Measurements from ENCODE around the gene IL21R.
"Not testable (repeated sequence)": the region's sequence is repeated elsewhere in the genome, so short reads cannot be mapped to it uniquely, and the experiment has no call there.

The IL21R gene

DNA sequence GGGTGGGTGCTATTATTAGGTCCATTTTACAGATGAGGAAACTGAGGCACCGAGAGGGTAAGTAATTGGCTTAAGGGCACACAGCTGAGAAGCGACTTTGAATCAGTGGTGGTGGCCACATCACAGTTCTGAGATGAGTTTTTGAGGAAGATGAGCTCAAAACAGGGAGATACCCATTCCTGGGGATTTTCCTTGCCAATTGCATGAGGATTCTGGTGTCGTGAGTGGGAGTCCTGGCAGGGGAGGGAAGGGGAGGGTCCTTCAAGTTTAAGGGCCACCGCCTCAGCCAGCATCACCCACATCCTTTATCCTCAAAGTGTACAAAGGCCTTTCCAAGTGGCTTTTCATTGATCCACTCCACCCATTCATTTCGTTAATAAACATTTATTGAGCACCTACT, 45.3 kb downstream of the IL21R start:
- Histone ChIP-seq H3K27ac (ENCODE audit: low read depth, low read length) (no peak overlapping the region), H3K4me1 (ENCODE audit: control insufficient read depth in 5 of 5, insufficient read depth in 5 of 5, low read length in 5 of 5) (peaks cover 0 to 15% (median 2%) of the 10 kb centered on the region in 5 donors), H3K4me3 (ENCODE audit: low read depth in 1 of 5, low read length in 5 of 5) (no peak overlapping the region), H3K9ac (ENCODE audit: low read length in 5 of 5) (no peak overlapping the region), H3K9me3 (ENCODE audit: control insufficient read depth in 5 of 5, low read length in 5 of 5) (peaks cover 8 to 18% (median 15%) of the 10 kb centered on the region in 5 donors), H3K27me3 (ENCODE audit: control insufficient read depth in 5 of 5, insufficient read depth in 4 of 5, low read length in 5 of 5) (peaks cover 12 to 31% (median 26%) of the 10 kb centered on the region in 5 donors), H3K36me3 (ENCODE audit: control insufficient read depth in 5 of 5, insufficient read depth in 5 of 5, low read length in 5 of 5) (peaks cover 0 to 2% (median 0%) of the 10 kb centered on the region in 5 donors)

- Histone ChIP-seq H3K9ac (ENCODE audit: low read length in 5 of 5) (no peak overlapping the region), H3K9me3 (ENCODE audit: control insufficient read depth in 5 of 5, low read length in 5 of 5) (peaks cover 8 to 16% (median 15%) of the 10 kb centered on the region in 5 donors), H3K27me3 (ENCODE audit: control insufficient read depth in 5 of 5, insufficient read depth in 4 of 5, low read length in 5 of 5) (peaks cover 12 to 35% (median 26%) of the 10 kb centered on the region in 5 donors), H3K4me3 (ENCODE audit: low read depth in 1 of 5, low read length in 5 of 5) (no peak overlapping the region), H3K27ac (ENCODE audit: low read depth, low read length) (no peak overlapping the region), H3K4me1 (ENCODE audit: control insufficient read depth in 5 of 5, insufficient read depth in 5 of 5, low read length in 5 of 5) (peaks cover 0 to 15% (median 2%) of the 10 kb centered on the region in 5 donors), H3K36me3 (ENCODE audit: control insufficient read depth in 5 of 5, insufficient read depth in 5 of 5, low read length in 5 of 5) (peaks cover 0 to 2% (median 0%) of the 10 kb centered on the region in 5 donors)
Measured at GRCh38 chr16:27448532-27449433, 46.8 kb downstream of the IL21R start.

DNA sequence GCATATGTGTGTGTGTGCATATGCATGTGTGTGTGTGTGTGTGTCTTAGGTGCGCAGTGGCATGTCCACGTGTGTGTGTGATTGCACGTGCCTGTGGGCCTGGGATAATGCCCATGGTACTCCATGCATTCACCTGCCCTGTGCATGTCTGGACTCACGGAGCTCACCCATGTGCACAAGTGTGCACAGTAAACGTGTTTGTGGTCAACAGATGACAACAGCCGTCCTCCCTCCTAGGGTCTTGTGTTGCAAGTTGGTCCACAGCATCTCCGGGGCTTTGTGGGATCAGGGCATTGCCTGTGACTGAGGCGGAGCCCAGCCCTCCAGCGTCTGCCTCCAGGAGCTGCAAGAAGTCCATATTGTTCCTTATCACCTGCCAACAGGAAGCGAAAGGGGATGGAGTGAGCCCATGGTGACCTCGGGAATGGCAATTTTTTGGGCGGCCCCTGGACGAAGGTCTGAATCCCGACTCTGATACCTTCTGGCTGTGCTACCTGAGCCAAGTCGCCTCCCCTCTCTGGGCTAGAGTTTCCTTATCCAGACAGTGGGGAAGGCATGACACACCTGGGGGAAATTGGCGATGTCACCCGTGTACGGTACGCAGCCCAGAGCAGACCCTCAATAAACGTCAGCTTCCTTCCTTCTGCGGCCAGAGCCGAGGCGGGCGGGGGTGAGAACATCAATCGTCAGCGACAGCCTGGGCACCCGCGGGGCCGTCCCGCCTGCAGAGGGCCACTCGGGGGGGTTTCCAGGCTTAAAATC, 47.6 kb downstream of the IL21R start:
- H3K4me1 ChIP-seq (ENCODE audit: control insufficient read depth in 5 of 5, insufficient read depth in 5 of 5, low read length in 5 of 5) = peaks cover 0 to 15% (median 2%) of the 10 kb centered on the region in 5 donors
- peaks cover 12 to 37% (median 26%) of the 10 kb centered on the region in 5 donors for H3K27me3 ChIP-seq (ENCODE audit: control insufficient read depth in 5 of 5, insufficient read depth in 4 of 5, low read length in 5 of 5)
- no peak overlapping the region for H3K4me3 ChIP-seq (ENCODE audit: low read depth in 1 of 5, low read length in 5 of 5)
- peaks cover 0 to 2% (median 0%) of the 10 kb centered on the region in 5 donors for H3K36me3 ChIP-seq (ENCODE audit: control insufficient read depth in 5 of 5, insufficient read depth in 5 of 5, low read length in 5 of 5)
- no peak overlapping the region for H3K27ac ChIP-seq (ENCODE audit: low read depth, low read length)
- H3K9me3 ChIP-seq (ENCODE audit: control insufficient read depth in 5 of 5, low read length in 5 of 5) = peaks cover 3 to 8% (median 6%) of the 10 kb centered on the region in 5 donors
- no peak overlapping the region for H3K9ac ChIP-seq (ENCODE audit: low read length in 5 of 5)

DNA sequence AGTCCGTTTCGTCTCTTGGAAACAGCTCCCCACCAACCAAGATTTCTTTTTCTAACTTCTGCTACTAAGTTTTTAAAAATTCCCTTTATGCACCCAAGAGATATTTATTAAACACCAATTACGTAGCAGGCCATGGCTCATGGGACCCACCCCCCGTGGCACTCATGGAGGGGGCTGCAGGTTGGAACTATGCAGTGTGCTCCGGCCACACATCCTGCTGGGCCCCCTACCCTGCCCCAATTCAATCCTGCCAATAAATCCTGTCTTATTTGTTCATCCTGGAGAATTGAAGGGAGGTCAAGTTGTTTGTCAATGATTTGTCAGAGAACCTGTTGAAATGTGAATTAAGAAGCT, 48.2 kb downstream of the IL21R start:
- Histone ChIP-seq H3K27ac (ENCODE audit: low read depth, low read length) (no peak overlapping the region), H3K9ac (ENCODE audit: low read length in 5 of 5) (no peak overlapping the region), H3K4me3 (ENCODE audit: low read depth in 1 of 5, low read length in 5 of 5) (no peak overlapping the region), H3K9me3 (ENCODE audit: control insufficient read depth in 5 of 5, low read length in 5 of 5) (peaks cover under 1 to 3% (median 2%) of the 10 kb centered on the region in 5 donors), H3K36me3 (ENCODE audit: control insufficient read depth in 5 of 5, insufficient read depth in 5 of 5, low read length in 5 of 5) (peaks cover 0 to 1% (median 0%) of the 10 kb centered on the region in 5 donors), H3K27me3 (ENCODE audit: control insufficient read depth in 5 of 5, insufficient read depth in 4 of 5, low read length in 5 of 5) (peaks cover 12 to 37% (median 25%) of the 10 kb centered on the region in 5 donors), H3K4me1 (ENCODE audit: control insufficient read depth in 5 of 5, insufficient read depth in 5 of 5, low read length in 5 of 5) (peaks cover 0 to 15% (median 2%) of the 10 kb centered on the region in 5 donors)

DNA sequence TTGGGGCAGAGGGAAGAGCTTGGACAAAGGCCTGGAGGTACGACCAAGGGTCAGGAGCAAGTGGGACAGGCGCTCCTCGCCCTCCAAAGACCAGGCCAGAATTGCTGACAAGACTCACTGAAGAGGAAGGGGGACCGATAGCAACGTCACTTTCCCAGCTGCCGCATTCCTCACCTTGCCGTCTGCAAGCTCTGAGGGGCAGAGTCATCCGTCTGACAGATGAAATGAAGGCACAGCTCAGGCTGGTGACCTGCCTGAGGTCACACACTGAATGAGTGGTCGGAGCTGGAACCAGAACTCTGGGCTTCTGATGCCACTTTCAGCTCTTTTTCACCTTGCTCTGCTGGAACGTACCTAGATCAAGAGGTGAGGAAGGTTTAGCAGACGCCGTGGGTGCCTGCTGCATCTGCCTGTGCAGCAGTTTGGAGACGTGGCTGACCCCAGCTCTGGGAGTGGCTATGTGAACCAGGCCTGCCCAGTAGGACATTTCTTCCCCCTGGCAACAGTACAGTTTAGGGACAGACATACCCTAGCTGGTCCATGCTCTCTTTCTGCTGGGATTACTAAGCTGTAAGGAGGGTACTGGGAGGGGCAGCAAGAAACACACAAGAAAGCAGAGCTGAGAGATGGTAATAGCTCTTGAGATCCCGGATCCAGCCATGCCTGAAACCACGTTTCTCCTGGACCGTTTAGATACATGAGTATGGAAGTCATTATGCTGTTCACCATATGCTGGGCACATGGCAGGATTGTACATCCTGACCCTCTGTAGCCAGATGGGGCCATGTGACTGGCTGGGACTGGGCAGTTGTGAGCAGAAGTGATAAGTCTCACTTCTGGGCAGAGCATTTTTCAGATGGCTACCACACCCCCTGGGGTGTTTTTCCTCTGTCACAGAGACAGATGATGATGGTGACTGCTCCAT, 50.9 kb downstream of the IL21R start:
- Histone ChIP-seq H3K4me3 (ENCODE audit: low read depth in 1 of 5, low read length in 5 of 5) (no peak overlapping the region), H3K4me1 (ENCODE audit: control insufficient read depth in 5 of 5, insufficient read depth in 5 of 5, low read length in 5 of 5) (peaks cover 0 to 36% (median 14%) of the 10 kb centered on the region in 5 donors), H3K36me3 (ENCODE audit: control insufficient read depth in 5 of 5, insufficient read depth in 5 of 5, low read length in 5 of 5) (no peaks in the 10 kb centered on the region), H3K27me3 (ENCODE audit: control insufficient read depth in 5 of 5, insufficient read depth in 4 of 5, low read length in 5 of 5) (peaks cover 12 to 34% (median 21%) of the 10 kb centered on the region in 5 donors), H3K27ac (ENCODE audit: low read depth, low read length) (no peak overlapping the region), H3K9ac (ENCODE audit: low read length in 5 of 5) (no peak overlapping the region), H3K9me3 (ENCODE audit: control insufficient read depth in 5 of 5, low read length in 5 of 5) (no peaks in the 10 kb centered on the region)

DNA sequence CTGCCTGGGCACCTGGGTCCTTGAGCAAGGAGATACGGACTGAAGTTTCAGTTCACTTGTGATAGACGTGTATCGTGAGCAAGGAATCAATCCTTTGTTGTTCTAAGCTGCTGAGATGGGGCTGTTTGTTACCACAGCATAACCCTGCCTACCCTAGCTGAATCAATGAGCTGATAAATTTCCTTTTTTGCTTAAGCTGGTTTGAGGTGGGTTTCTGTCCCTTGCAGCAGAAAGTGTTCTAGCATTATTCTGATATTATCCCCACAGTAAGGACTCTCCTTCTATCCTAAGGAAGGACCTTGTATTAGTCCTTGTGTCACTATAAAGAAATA, 51.5 kb downstream of the IL21R start:
- peaks cover 0 to 36% (median 14%) of the 10 kb centered on the region in 5 donors for H3K4me1 ChIP-seq (ENCODE audit: control insufficient read depth in 5 of 5, insufficient read depth in 5 of 5, low read length in 5 of 5)
- peaks cover 12 to 33% (median 19%) of the 10 kb centered on the region in 5 donors for H3K27me3 ChIP-seq (ENCODE audit: control insufficient read depth in 5 of 5, insufficient read depth in 4 of 5, low read length in 5 of 5)
- no peaks in the 10 kb centered on the region for H3K36me3 ChIP-seq (ENCODE audit: control insufficient read depth in 5 of 5, insufficient read depth in 5 of 5, low read length in 5 of 5)
- H3K27ac ChIP-seq (ENCODE audit: low read depth, low read length) = no peak overlapping the region
- no peak overlapping the region for H3K9ac ChIP-seq (ENCODE audit: low read length in 5 of 5)
- H3K9me3 ChIP-seq (ENCODE audit: control insufficient read depth in 5 of 5, low read length in 5 of 5) = no peaks in the 10 kb centered on the region
- no peak overlapping the region for H3K4me3 ChIP-seq (ENCODE audit: low read depth in 1 of 5, low read length in 5 of 5)

DNA sequence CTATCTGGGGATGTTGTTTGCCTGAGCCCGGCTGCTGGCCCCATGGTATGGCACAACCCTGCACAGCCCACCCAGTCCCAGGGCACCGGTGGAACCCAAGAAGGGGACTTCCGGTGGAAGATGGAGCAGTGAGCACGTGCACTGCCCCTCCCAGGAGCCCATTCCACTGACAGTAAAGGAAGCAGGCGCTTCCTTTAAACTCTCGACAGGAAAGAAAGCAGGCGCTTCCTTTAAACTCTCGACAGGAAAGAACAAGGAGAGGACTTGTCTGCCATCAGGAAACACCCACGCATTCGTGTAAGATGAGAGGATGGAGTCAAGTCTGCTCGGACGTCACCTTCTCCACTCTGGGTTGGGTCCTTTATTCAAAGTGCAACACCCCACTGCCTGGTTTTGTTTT, 53.7 kb downstream of the IL21R start:
- H3K27ac ChIP-seq (ENCODE audit: low read depth, low read length) = no peak overlapping the region
- H3K9ac ChIP-seq (ENCODE audit: low read length in 5 of 5) = no peak overlapping the region
- no peaks in the 10 kb centered on the region for H3K9me3 ChIP-seq (ENCODE audit: control insufficient read depth in 5 of 5, low read length in 5 of 5)
- H3K4me1 ChIP-seq (ENCODE audit: control insufficient read depth in 5 of 5, insufficient read depth in 5 of 5, low read length in 5 of 5) = peaks cover 0 to 33% (median 20%) of the 10 kb centered on the region in 5 donors
- peaks cover 0 to 17% (median 8%) of the 10 kb centered on the region in 5 donors for H3K36me3 ChIP-seq (ENCODE audit: control insufficient read depth in 5 of 5, insufficient read depth in 5 of 5, low read length in 5 of 5)
- peaks cover 0 to 14% (median 4%) of the 10 kb centered on the region in 5 donors for H3K27me3 ChIP-seq (ENCODE audit: control insufficient read depth in 5 of 5, insufficient read depth in 4 of 5, low read length in 5 of 5)
- no peak overlapping the region for H3K4me3 ChIP-seq (ENCODE audit: low read depth in 1 of 5, low read length in 5 of 5)

GRCh38 chr16:27457605-27457900, 55.6 kb downstream of the IL21R start:
- not testable (repeated sequence) for H3K4me3 ChIP-seq (ENCODE audit: low read depth in 1 of 5, low read length in 5 of 5); H3K27me3 ChIP-seq (ENCODE audit: control insufficient read depth in 5 of 5, insufficient read depth in 4 of 5, low read length in 5 of 5); H3K9ac ChIP-seq (ENCODE audit: low read length in 5 of 5); H3K27ac ChIP-seq (ENCODE audit: low read depth, low read length); H3K9me3 ChIP-seq (ENCODE audit: control insufficient read depth in 5 of 5, low read length in 5 of 5)
- peaks cover 0 to 48% (median 34%) of the 10 kb centered on the region in 5 donors for H3K4me1 ChIP-seq (ENCODE audit: control insufficient read depth in 5 of 5, insufficient read depth in 5 of 5, low read length in 5 of 5)
- H3K36me3 ChIP-seq (ENCODE audit: control insufficient read depth in 5 of 5, insufficient read depth in 5 of 5, low read length in 5 of 5) = peaks cover 0 to 36% (median 26%) of the 10 kb centered on the region in 5 donors

DNA sequence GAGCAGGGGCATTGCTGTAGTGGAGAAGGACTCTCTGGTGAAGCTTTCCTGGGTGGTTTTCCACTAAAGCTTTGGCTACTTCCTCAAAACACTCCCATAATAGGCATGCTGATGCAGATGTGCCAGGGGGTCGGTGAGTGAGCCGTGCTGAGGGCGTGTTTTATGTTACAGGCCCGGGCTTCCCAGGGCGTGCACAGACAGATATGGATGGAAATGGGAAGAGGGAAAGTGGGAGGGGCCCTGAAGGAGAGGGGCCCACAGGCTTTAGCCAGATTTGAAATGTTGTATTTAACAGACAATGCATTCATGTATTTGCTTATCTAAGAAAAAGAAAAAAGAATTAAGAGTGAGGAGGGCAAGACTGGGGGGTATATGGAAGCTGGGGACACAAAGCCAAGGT, 56.3 kb downstream of the IL21R start:
- Histone ChIP-seq H3K27ac (ENCODE audit: low read depth, low read length) (no peak overlapping the region), H3K4me1 (ENCODE audit: control insufficient read depth in 5 of 5, insufficient read depth in 5 of 5, low read length in 5 of 5) (peaks cover 0 to 48% (median 34%) of the 10 kb centered on the region in 5 donors), H3K36me3 (ENCODE audit: control insufficient read depth in 5 of 5, insufficient read depth in 5 of 5, low read length in 5 of 5) (peaks cover 0 to 43% (median 33%) of the 10 kb centered on the region in 5 donors), H3K4me3 (ENCODE audit: low read depth in 1 of 5, low read length in 5 of 5) (no peak overlapping the region), H3K27me3 (ENCODE audit: control insufficient read depth in 5 of 5, insufficient read depth in 4 of 5, low read length in 5 of 5) (peaks cover 0 to 4% (median 0%) of the 10 kb centered on the region in 5 donors), H3K9ac (ENCODE audit: low read length in 5 of 5) (no peak overlapping the region), H3K9me3 (ENCODE audit: control insufficient read depth in 5 of 5, low read length in 5 of 5) (no peaks in the 10 kb centered on the region)

All from subcutaneous abdominal adipose tissue (tissue), 5 donors.